ENCODE results near the gene MEGF9.
"Not testable (repeated sequence)": the region's sequence is repeated elsewhere in the genome, so short reads cannot be mapped to it uniquely, and the experiment has no call there.

MEGF9 gene

DNA sequence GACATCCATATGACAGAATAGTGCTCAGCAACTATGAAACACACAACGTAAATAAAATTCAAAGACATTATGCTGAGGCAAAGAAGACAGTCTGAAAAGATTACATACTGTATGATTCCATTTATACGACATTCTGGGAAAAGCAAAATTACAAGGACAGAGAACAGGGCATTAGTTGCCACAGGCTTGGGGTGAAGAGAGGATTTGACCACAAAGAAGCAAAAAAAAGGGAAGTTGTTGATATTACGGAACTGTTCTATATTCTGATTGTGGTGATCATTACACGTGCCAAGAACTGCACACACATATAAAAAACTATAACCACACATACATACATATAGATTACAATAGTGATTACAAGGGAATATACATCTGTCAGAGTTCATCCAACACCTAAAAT is 158.4 kb downstream of the MEGF9 start:
- no peak for DNase-seq
- Histone ChIP-seq H3K27ac (no peak overlapping the region), H3K4me3 (ENCODE audit: low read depth, low read length) (no peak overlapping the region), H3K36me3 (replicated peaks) (no peaks in the 10 kb centered on the region), H3K27me3 (replicated peaks) (no peaks in the 10 kb centered on the region)
- in situ Hi-C loops (cut with HindIII; ENCODE audit: low pct_ligation_motif_present, low sequenced_read_pairs), result no loop called here
- TF ChIP-seq, protein P1, sequence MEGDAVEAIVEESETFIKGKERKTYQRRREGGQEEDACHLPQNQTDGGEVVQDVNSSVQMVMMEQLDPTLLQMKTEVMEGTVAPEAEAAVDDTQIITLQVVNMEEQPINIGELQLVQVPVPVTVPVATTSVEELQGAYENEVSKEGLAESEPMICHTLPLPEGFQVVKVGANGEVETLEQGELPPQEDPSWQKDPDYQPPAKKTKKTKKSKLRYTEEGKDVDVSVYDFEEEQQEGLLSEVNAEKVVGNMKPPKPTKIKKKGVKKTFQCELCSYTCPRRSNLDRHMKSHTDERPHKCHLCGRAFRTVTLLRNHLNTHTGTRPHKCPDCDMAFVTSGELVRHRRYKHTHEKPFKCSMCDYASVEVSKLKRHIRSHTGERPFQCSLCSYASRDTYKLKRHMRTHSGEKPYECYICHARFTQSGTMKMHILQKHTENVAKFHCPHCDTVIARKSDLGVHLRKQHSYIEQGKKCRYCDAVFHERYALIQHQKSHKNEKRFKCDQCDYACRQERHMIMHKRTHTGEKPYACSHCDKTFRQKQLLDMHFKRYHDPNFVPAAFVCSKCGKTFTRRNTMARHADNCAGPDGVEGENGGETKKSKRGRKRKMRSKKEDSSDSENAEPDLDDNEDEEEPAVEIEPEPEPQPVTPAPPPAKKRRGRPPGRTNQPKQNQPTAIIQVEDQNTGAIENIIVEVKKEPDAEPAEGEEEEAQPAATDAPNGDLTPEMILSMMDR (IDR thresholded peaks at IDR 0.05; ENCODE audit: low read depth, low read length, missing control alignments), result no peak

DNA sequence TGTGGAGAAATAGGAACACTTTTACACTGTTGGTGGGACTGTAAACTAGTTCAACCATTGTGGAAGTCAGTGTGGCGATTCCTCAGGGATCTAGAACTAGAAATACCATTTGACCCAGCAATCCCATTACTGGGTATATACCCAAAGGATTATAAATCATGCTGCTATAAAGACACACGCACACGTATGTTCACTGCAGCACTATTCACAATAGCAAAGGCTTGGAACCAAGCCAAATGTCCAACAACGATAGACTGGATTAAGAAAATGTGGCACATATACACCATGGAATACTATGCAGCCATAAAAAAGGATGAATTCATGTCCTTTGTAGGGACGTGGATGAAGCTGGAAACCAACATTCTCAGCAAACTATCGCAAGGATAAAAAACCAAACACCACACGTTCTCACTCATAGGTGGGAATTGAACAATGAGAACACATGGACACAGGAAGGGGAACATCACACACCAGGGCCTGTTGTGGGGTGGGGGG is 162.0 kb downstream of the MEGF9 start:
- DNase-seq; H3K27me3 ChIP-seq (replicated peaks); in situ Hi-C loops (cut with HindIII; ENCODE audit: low pct_ligation_motif_present, low sequenced_read_pairs); H3K27ac ChIP-seq; H3K4me3 ChIP-seq (ENCODE audit: low read depth, low read length); H3K36me3 ChIP-seq (replicated peaks): not testable (repeated sequence)
